LNCaP clone FGC (cell line): ENCODE results near the gene CTCF.

Experiments used
- DNase-seq: peaks from one replicate; pipeline ENCODE4 v3.0.0-alpha.2; 2011; ENCODE audit warnings: low read depth
- H3K4me3 ChIP-seq: 2 replicates; pipeline ENCODE4 v1.5.1; 2011; ENCODE audit warnings: mild to moderate bottlenecking, low read depth, low read length, control low read depth
- CTCF ChIP-seq: IDR thresholded peaks from 2 replicates; pipeline ENCODE4 v1.5.1; 2012; ENCODE audit warnings: mild to moderate bottlenecking; ENCODE audit not compliant: control insufficient read depth, insufficient read depth; ENCODE audit errors: extremely low read depth

CTCF gene

DNA sequence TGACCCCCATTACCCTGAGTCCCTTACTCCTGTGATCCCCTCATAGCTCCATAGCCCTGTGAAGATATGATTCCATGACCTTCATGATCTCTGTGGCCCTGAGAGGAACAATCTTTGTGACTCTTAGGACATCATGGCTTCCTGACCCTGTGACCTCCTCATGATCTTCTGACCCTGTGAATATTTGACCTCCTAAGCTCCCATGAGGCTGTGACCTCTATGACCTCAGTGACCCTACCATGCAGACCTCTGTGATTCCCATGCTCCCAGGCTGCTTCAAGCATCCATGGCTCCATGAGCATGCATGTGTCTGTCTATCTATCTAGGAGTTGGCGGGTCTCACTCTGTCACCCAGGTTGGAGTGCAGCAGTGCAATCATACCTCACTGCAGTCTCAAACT lies 21.6 kb upstream of the CTCF start:
- TF ChIP-seq CTCF, result no peak
- DNase-seq, result no peak
- H3K4me3 ChIP-seq, result no peak overlapping the region

DNA sequence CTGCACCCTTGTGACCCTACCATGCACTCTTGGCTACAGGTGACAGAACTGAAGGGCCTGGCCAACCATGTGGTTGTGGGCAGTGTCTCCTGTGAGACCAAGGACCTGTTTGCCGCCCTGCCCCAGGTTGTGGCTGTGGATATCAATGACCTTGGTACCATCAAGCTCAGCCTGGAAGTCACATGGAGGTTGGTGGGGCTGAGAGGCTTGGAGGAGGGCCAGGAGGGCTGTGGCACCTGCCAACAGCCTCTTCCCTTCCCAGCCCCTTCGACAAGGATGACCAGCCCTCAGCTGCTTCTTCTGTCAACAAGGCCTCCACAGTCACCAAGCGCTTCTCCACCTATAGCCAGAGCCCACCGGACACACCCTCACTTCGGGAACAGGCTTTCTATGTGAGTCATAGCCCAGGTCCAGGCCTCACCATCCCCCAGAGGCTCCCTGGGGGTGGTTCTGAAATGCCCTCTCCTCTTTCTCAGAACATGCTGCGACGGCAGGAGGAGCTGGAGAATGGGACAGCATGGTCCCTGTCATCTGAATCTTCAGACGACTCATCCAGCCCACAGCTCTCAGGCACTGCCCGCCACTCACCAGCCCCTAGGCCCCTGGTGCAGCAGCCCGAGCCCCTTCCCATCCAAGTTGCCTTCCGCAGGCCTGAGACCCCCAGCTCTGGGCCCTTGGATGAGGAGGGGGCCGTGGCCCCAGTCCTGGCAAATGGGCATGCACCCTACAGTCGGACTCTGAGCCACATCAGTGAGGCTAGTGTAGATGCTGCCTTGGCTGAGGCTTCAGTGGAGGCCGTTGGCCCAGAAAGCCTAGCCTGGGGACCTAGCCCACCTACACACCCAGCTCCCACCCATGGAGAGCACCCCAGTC lies 20.7 kb upstream of the CTCF start:
- TF ChIP-seq CTCF, result no peak
- no peak for DNase-seq
- no peak overlapping the region for H3K4me3 ChIP-seq

GRCh38 chr16:67542464-67542863 lies 19.9 kb upstream of the CTCF start:
- H3K4me3 ChIP-seq, result no peak overlapping the region
- no peak for TF ChIP-seq CTCF
- no peak for DNase-seq

- no peak for TF ChIP-seq CTCF
- no peak overlapping the region for H3K4me3 ChIP-seq
- no peak for DNase-seq
Measured at GRCh38 chr16:67543036-67543435, 19.3 kb upstream of the CTCF start.

GRCh38 chr16:67543582-67543981 lies 18.7 kb upstream of the CTCF start:
- H3K4me3 ChIP-seq, result no peak overlapping the region
- no peak for TF ChIP-seq CTCF
- no peak for DNase-seq

- TF ChIP-seq CTCF, result no peak
- DNase-seq, result no peak
- no peak overlapping the region for H3K4me3 ChIP-seq
Measured at GRCh38 chr16:67544329-67544841, 17.9 kb upstream of the CTCF start.
